Measurements from ENCODE around the gene FH.
A peak's percentile ranks its signal among the peaks of the same experiment; 100 is the strongest.

DNA sequence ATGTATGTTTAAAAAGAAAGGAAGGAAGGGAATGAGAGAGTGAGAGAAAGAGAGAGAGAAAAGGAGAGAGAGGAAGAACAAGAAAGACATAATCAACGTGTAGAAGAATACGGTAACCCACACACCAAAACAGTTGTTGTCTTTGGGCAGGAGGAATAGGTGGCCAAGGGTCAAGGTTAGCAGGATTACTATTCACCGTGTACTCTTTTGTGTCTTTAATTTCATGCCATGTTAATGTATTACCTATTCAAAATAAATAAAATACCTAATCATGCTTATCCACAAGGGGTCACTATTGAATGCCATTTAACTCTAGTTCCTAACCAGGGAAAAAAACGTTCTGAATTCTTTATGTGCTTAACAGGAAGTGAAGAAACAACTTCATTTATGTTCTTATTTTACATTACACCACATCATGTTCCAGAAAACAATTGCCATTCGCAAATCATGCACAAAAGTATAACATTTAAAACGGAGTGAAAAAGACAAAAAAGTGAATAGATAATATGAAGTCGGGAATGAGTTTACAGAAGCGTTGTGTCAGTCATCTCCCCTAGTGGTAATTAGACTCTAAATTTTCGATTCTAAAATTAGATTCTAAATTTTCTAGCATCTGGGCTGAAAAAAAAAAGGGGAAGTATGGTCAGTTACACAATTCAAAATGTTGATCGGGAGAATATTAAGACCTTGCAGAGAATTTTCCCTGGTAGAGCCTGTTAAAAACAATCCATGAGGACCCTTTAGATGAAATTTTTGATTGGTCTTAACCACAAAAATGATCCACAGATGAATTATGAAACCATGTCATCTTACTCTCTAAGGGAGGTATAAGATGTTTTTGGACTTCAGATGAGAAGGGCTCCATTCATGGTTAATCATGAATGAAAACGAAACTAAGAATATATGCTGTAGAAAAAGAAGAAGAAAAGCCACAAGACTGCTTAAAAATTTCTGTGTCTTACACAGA, 11.9 kb upstream of the FH start:
- TF ChIP-seq, protein P1, sequence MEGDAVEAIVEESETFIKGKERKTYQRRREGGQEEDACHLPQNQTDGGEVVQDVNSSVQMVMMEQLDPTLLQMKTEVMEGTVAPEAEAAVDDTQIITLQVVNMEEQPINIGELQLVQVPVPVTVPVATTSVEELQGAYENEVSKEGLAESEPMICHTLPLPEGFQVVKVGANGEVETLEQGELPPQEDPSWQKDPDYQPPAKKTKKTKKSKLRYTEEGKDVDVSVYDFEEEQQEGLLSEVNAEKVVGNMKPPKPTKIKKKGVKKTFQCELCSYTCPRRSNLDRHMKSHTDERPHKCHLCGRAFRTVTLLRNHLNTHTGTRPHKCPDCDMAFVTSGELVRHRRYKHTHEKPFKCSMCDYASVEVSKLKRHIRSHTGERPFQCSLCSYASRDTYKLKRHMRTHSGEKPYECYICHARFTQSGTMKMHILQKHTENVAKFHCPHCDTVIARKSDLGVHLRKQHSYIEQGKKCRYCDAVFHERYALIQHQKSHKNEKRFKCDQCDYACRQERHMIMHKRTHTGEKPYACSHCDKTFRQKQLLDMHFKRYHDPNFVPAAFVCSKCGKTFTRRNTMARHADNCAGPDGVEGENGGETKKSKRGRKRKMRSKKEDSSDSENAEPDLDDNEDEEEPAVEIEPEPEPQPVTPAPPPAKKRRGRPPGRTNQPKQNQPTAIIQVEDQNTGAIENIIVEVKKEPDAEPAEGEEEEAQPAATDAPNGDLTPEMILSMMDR (conservative IDR thresholded peaks at IDR 0.05; ENCODE audit: low read depth, low read length): peak; percentile 54
- no peak for TF ChIP-seq EZH2 (IDR thresholded peaks at IDR 0.05; ENCODE audit: borderline replicate concordance, low read depth, low read length, poor library complexity, severe bottlenecking)

All from A673 (cell line).